ENCODE data around the gene CCNT1.
"Not testable (repeated sequence)": the region's sequence is repeated elsewhere in the genome, so short reads cannot be mapped to it uniquely, and the experiment has no call there.

CCNT1 gene

DNA sequence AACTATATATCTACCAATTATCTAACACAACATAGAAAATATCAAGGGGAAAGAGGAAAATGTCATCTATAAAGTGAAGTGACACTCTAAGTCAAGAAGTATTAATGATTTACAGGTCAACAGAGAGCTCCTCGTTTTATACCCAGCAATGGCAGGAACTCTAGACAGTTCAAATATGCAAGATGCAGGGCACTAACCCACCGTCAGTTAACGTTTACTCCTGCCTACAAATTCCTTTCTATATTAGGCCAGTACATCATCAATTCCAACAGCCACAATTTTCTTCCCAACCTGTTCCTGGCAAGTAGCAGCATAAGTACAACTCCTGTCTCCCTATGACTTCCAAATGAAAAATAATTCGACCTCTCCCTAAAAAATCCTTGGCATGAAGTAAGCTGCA, 25.5 kb downstream of the CCNT1 start:
- peak; percentile 55 for DNase-seq

DNA sequence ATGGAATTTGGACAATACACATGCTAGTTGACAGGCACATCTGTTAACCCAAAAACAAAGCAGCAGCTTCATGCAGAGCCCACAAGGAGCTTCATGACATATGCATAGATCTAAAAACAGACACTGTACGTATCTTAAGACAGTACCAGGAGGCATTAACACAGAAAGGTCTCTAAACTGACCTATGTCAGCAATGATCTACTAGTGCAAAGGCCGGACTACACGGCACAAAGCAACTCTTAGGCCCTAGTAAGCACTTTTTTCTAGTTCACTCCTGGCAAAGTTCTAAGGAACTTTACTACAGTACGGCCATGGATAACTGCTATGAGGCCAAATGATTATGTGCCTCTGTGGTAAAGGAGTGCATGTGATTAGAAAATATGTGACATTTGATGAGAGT, 26.1 kb downstream of the CCNT1 start:
- no peak for DNase-seq

DNA sequence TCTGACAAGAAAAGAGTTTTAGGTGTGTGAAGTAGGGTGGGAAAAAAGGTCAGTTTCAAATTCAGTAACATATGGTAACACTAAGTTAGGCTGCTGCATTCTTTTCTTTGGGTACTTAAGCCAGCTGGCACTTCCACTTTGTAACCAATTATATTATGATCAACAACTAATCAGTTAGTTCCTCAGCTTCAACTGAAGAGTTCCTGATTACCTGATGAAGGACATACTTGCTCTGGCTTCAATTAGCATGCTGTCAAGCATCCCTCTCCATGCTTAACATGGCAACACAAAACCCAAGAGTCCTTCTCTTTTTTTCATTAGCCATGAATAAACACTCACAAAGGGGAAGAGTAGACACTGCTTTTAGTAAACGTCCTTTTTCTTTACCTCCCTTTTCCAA, 27.7 kb downstream of the CCNT1 start:
- DNase-seq, result no peak

DNA sequence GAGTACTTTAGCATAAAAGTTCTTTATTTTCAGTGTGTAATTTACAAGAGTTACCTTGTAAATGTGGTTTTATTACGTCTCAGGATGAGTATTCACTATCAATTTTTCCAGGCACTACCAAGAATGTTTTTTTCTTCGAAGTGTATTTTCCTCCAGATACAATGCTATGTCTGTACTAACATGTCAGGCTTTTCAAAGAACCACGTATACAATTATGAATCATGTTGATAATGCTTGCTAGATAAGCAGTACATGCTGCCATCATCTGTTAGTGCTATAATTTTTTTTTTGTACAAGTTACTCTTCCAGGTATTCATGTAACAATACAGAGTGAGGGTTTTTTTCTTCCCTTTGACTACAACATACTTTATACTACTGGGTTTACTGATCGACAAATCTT, 28.9 kb downstream of the CCNT1 start:
- DNase-seq, result no peak

DNA sequence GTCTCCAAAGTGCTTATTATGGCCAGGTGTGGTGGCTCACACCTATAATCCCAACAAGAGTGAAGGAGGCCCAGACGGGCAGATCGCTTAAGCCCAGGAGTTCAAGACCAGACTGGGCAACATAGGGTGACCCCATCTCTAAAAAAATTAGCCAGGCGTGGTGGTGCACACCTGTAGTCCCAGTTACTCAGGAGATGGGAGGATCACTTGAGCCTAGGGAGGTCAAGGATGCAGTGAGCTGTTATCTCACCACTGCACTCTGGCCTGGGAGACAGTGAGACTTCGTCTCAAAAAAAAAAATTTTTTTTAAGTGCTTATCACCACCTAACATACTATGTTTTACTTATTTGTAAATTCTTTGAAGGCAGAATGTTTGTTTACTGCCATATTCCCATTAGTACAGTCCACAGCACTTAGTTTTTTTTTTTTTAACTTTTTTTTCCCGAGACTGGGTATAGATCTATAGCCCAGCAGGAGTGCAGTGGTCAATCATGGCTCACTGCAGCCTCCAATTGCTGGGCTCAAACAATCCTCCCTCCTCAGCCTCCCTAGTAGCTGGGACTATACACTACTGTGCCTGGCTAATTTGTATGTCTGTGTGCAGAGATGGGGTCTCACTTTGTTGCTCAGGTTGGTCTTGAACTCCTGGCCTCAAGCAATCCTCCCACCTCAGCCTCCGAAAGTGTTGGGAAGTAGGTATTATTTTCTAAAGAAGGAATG, 29.7 kb downstream of the CCNT1 start:
- no peak for DNase-seq

DNA sequence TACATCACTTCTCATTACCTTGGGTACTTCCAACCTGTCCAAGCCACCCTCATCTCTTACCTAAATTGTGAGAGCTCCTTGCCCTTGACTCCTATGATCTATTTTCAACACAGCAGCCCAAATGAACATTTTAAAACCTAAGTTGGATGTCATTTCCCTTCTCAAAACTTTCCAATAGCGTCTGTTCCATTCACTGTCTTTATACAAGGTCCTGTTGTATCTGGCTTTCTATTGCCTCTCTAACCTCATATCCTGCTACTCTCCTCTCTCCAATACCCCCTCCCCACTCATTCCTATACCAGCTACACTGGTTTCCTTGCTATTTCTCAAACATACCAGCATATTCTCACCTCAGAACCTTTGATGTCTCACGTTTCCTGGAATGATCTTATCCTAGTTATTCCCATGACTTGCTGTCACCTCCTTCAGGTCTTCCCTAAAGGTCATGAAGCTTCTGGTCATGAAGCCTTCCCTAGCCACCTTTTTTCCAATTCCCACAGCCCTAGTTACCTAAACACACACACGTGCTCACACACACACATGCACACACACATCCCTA, 30.4 kb downstream of the CCNT1 start:
- no peak for DNase-seq

DNA sequence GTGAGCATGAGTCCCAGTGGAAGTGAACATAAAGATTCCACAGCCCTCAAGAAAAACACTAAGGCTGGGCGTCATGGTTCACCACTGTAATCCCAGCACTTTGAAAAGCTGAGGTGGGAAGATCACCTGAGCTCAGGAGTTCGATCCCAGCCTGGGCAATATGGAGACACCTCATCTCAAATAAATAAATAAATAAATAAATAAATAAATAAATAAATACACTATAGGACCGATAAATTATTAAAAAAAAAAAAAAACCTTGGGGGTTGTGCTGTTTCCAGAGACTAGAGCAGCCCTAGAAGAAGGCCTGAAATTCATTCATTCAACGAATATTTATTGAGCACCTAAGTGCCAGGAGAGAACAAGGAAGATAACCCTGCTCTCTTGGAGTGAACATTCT, 33.0 kb downstream of the CCNT1 start:
- DNase-seq, result no peak

DNA sequence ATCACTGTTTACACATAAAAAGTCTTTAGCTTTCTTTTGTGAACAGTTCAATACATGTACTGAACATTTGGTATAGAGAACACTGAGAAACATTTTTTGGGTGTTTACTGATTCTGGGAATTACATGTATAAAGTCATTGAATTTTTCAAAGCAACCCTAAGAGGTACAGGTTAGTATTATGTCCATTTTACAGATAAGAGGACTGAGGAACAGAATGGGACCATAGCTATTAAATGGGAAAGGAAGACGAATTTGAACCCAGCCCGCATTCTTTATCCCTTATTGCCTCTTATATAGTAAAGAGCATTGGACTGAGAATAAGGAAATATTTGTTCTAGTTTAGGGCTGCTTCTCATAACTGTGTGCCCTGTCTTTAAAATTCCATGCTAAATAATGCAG, 33.6 kb downstream of the CCNT1 start:
- DNase-seq, result no peak

DNA sequence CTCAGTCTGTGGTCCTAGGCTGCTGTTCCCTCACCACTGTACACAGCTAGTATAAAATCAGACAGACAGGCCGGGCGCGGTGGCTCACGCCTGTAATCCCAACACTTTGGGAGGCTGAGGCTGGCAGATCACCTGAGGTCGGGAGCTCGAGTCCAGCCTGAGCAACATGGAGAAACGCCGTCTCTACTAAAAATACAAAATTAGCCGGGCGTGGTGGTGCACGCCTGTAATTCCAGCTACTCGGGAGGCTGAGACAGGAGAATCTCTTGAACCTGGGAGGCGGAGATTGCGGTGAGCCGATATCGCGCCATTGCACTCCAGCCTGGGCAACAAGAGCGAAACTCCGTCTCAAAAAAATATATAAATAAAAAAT, 34.0 kb downstream of the CCNT1 start:
- DNase-seq, result not testable (repeated sequence)

DNA sequence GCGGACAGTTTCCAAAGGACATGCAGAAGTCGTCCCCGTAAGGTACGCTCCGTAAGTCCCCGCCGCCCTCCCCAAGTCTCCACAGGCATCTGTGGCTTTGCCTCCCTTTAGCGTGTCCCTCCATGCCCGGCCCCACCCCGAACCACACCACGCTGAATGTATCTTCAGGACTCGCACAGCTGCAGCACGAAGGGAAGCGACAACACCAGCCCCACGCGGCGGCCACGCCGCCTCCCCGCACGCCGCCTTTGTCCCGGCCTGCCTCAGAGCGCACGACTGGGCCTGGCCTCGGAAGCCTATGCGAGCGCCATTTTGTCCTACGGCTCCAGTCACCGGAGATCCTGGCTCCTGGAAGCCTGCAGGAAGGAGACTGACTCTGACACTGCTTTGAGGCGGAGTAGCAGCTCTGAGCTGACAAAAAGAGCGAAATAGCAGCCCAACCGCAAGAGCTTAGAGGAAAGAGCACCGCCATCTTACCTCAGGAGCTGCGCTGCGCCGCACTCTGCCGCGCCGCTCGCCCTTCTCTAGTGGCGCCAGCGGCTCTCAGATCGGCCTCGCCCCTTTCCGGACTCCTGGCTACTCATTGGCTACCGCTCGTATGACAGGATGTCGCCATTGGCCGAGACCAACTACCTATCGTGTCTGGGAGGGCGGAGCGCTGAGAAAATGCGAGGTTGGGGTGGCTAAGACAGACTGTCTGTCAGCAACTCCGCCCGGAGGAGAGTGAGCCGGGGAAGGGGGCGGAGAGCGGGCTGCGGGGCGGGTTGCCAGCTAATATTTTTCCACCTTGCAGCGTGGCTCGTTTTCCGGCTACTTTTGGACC, 34.6 kb downstream of the CCNT1 start, which contains the start of gene KANSL2:
Gene KANSL2, minus strand, starts transcription at position 529 of the 823 bp plus-strand sequence. CDS start 606 bp downstream, outside the sequence.
- DNase-seq, result peak; percentile 100

DNA sequence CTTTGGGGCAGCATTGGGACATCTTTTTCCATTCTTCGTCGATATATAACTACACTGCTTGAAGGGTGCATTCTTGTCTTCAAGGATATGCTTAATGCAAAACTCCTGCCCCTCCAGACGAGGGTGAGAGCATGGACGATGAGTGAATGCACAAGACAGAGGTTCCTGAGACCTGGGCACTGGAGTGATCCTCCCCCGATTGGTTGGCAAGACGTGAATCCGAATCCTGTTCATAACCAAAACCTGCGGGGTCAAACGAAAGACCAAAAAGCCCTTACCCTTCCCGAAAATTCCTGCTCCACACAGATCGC, 35.2 kb downstream of the CCNT1 start:
- no peak for DNase-seq

DNA sequence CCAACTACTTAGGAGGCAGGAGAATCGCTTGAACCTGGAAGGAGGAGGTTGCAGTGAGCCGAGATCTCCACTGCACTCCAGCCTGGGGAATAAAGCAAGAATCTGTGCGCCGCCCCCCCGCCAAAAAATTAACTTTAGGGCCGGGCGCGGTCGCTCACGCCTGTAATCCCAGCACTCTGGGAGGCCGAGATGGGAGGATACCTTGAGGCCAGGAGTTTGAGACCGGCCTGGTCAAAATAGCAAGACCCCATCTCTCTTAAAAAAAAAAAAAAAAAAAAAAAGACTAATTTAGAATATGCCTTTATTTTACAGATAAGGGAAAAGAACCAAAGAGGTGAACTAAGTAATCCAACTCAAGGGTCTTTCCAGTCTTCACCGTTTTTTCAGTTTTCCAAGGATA, 35.6 kb downstream of the CCNT1 start:
- no peak for DNase-seq

DNA sequence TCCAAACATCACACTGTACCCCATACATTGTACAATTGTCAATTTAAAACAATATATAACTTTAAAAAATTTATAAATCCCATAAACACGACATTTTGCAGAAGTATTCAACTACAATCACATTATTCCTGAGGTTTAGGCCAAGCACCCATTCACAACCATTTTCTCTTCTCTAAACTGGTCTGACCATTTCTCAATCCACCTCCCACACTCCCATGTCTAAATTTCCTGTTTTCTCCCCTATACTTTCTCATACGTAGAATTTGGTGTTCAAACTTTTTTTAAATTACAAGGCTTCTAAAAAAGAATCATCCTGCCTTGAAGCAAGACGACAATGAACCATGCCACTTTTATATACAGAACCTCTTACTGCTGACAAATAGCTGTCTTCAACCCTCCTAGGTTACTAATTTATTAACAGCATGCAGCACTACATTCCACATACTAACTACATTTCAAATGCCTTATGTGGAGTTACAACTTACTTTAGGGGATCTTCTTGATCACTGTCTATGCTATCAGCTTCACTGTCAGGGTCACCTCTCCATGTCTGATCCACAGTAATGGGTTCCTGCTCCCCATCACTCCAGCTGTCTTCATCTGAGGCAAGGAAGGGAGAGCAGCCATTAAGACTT, 37.8 kb downstream of the CCNT1 start:
- DNase-seq, result no peak

DNA sequence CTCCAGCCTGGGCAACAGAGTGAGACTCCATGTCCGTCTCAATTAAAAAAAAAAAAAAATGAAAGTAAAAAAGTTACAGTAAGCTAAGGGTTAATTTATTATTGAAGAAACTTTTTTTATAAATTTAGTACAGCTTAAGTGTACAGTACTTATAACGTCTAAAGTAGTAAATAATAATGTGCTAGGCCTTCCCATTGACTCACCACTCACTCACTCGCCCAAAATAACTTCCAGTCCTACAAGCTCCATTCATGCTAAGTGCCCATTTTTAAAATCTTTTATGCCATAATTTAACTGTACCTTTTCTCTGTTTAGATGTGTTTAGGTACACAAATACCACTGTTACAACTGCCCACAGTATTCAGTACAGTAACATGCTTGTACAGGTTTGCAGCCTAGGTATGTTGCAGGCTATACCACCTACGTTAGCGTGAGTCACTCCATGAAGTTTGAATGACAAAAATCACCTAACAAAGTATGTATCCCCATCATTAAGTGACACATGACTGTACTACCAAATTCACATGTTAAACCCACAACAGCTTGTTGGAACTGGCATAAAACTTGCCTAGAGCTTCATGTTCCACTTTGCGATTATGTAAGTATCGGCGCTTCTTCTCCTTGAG, 45.2 kb downstream of the CCNT1 start:
- DNase-seq, result no peak

DNA sequence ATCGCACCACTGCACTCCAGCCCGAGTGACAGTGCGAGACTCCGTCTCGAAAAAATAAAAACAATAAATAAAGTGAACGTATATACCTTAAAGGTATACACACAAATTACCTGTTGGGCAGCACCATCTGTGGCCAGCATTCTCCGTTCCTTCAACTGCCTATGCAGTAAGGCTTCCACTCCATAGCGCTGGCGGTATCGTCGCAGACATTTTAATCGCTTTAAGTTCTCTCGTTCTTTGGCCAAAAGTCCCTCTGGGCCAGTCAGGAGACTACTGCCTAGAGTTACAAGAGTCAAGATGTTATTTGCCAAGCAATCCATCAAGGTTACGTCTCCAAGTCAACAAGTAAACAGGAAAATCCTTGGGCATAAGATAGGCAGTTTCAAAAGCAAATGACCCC, 47.5 kb downstream of the CCNT1 start:
- DNase-seq, result no peak

DNA sequence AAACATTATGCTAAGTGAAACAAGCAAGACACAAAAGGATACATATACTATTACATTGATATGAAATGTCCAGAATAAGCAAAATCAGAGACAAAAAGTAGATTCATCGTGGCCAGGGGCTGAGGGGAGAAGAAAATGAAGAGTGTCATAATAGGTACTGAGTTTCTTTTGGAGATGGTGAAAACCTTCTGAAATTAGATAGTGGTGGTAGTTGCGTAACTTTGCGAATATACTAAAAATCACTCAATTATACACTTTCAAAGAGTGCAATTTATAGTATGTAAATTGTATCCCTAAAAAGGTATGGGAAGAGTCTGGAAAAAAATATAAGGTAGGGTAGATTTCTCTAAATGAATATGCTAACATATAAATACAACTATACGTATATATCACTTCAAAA, 56.6 kb downstream of the CCNT1 start:
- DNase-seq, result no peak

DNA sequence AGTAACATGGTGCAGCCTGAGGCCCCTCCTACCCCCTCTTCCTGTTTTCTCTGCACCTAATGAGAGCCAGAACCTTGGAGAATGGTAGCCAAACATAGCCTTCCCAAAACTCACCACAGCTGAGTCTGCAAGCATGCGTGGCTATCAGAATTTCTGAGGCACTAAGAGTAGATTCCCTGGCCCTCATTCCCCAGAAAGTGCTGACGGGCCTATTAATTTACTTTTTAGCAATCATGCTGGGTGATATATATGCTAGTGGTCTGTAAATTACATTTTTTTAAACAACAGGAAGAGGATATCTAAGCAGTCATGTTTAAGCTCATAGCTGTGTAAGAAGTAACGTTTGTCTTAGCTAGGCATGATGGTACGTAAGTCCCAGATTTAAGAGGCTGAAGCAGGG, 64.8 kb downstream of the CCNT1 start:
- DNase-seq, result no peak

DNA sequence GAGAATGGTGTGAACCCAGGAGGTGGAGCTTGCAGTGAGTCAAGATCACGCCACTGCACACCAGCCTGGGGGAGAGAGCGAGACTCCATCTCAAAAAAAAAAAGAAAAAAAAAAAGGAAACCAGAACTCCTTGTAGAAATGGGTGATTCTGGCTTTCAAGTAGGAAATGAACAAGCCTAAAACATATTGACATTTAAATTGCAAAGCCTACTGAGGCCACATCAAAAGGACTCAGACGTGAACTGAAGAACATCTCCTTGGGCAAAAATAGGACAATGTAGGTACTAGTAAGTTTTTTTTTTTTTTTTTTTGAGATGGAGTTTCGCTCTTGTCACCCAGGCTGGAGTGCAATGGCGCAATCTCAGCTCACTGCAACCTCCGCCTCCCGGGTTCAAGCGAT, 71.2 kb downstream of the CCNT1 start:
- not testable (repeated sequence) for DNase-seq

DNA sequence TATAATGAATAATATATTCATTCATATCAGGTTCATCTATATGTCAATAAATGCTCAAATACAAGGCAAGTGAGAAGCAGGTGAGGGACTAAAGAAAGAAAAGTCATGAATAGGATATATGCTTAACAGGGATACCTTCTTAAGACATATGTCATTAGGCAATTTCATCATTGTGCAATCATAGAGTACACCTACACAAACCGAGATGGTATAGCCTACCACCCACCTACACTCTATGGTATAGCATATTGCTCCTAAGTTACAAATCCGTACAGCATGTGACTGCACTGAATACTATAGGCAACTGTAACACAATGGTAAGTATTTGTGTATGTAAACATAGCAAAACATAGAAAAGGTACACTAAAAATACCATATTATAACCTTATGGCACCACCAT, 73.5 kb downstream of the CCNT1 start:
- DNase-seq, result no peak

DNA sequence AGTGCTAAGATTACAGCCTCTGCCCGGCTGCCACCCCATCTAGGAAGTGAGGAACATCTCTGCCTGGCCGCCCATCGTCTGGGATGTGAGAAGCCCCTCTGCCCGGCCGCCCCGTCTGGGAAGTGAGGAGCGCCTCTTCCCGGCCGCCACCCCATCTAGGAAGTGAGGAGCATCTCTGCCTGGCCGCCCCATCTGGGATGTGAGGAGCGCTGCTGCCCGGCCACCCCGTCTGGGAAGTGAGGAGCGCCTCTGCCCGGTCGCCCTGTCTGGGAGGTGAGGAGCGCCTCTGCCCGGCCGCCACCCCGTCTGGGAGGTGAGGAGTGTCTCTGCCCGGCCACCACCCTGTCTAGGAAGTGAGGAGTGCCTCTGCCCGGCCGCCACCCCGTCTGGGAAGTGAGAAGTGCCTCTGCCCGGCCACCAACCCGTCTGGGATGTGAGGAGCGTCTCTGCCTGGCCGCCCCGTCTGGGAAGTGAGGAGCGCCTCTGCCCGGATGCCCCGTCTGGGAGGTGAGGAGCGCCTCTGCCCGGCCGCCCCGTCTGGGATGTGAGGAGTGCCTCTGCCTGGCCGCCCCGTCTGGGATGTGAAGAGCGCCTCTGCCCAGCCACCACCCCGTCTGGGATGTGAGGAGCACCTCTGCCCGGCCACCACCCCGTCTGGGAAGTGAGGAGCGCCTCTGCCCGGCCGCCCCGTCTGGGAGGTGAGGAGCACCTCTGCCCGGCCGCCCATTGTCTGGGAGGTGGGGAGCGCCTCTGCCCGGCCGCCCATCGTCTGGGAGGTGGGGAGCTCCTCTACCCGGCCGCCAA, 74.6 kb downstream of the CCNT1 start:
- not testable (repeated sequence) for DNase-seq

DNA sequence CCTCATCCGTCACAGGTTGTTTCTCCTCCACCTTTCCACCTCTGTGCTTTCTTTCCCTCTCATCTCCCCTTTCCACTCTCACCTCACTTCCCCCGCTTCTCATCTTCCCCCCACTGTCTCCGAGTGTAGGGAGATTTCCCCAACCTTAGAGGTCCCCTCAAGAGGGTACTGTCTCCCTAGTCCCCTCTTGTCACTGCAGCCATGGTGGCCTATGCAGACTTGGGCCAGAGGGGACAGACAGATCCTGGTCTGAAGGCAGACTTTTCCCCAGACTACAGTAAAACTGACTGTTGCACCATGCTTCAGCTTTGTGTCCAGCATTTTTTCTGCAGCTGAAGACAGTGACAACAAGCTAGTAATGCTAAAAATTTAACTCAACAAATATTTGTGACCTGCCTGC, 75.7 kb downstream of the CCNT1 start:
- no peak for DNase-seq

DNA sequence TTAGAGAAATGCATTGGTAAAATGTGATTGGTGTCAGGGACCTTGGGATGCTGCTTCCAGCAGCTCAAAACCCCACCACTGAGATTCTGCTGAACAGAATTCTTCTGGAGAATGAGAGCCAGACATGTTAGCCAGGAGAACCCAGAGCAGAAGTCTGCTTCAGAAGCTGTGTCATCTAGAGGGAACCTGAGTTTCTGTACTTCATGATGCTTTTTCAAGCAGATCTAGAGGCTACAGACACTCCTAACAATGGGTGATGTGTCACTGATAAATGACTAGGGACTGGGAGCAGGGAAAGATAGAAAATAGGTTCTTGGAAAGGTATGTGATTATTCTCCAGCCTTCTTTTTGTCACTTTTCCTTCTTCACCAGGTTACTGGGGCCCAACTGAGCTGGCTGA, 76.1 kb downstream of the CCNT1 start:
- no peak for DNase-seq
